NB4 (cell line): ENCODE results near the gene BTBD2.

ENCODE experiments used
- MYC ChIP-seq: IDR thresholded peaks from 2 replicates; pipeline ENCODE4 v1.6.1; 2011; ENCODE audit warnings: low read depth, low read length
- POLR2A ChIP-seq: IDR thresholded peaks from 2 replicates; pipeline ENCODE4 v1.6.1; 2011; ENCODE audit warnings: mild to moderate bottlenecking; ENCODE audit not compliant: insufficient read length; ENCODE audit errors: extremely low read depth
- TF ChIP-seq, protein P1 (sequence below): IDR thresholded peaks from one replicate; pipeline ENCODE4 v1.5.1; 2012; ENCODE audit warnings: low read depth, low read length
- TF ChIP-seq, protein P2 (sequence below): IDR thresholded peaks from 2 replicates; pipeline ENCODE4 v1.6.1; 2011; ENCODE audit warnings: low read depth, low read length

DNA sequence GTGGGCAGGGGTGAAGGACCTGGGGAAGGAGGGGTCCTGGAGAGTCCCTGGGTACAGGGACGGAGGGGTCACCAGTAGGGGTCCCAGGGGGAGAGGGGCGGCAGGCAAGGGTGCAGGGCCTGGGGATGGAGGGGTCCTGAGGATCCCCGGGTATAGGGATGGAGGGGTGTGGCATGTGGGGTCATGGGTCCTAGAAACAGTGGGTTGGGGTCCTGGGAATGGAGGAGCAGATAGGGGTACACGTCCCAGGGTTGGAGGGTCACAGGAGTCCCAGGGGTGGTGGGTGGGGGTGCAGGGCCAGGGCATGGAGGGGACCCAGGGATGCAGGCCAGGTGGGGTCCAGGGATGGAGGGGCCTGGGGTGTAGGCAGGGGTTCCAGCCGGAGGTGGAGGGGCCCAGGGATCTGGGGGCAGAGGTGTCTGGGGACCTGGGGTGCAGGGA, 1.4 kb downstream of the BTBD2 start:
- TF ChIP-seq, protein P1, sequence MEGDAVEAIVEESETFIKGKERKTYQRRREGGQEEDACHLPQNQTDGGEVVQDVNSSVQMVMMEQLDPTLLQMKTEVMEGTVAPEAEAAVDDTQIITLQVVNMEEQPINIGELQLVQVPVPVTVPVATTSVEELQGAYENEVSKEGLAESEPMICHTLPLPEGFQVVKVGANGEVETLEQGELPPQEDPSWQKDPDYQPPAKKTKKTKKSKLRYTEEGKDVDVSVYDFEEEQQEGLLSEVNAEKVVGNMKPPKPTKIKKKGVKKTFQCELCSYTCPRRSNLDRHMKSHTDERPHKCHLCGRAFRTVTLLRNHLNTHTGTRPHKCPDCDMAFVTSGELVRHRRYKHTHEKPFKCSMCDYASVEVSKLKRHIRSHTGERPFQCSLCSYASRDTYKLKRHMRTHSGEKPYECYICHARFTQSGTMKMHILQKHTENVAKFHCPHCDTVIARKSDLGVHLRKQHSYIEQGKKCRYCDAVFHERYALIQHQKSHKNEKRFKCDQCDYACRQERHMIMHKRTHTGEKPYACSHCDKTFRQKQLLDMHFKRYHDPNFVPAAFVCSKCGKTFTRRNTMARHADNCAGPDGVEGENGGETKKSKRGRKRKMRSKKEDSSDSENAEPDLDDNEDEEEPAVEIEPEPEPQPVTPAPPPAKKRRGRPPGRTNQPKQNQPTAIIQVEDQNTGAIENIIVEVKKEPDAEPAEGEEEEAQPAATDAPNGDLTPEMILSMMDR = no peak
- TF ChIP-seq MYC (no peak), POLR2A (no peak)
- TF ChIP-seq, protein P2, sequence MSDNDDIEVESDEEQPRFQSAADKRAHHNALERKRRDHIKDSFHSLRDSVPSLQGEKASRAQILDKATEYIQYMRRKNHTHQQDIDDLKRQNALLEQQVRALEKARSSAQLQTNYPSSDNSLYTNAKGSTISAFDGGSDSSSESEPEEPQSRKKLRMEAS = no peak
